Hippocampal formation (tissue), 2 donors: ENCODE data around the gene PPP1R14D.
A peak's percentile ranks its signal among the peaks of the same experiment; 100 is the strongest.
"Not testable (repeated sequence)": the region's sequence is repeated elsewhere in the genome, so short reads cannot be mapped to it uniquely, and the experiment has no call there.

Experiments
- DNase-seq, 2 donors: peaks; one replicate each; lab custom pipeline; 2025; lab: John Stamatoyannopoulos, UW

PPP1R14D gene, protein sequence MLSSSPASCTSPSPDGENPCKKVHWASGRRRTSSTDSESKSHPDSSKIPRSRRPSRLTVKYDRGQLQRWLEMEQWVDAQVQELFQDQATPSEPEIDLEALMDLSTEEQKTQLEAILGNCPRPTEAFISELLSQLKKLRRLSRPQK

DNA sequence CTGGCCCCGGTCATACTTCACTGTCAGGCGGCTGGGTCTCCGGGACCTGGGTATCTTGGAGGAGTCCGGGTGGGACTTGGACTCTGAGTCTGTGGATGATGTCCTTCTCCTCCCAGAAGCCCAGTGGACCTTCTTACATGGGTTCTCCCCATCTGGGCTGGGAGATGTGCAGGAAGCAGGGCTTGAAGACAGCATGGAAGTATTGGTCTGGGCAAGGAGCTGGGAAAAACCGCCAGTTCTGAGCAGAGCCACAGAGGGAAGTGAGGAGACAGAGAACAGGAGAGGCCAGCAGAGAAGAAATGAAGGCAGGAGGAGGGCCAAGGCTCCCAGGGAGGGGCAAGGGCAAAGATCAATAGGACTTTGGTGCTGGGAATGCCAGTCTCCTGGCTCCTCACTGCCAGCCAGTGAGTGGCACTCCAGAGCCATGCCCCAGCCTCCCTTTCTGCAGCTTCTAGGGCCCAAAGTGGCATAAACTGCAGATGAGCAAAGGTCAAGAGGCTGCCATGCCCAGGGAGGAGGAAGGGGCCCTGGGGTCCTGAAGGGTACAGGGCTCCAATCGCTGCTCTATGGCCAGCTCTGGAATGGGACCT, at the start of gene PPP1R14D:
PPP1R14D (minus strand) TSS at position 262 of the 590 bp plus-strand sequence; CDS start at position 195, 67 bp downstream.
- no peak for DNase-seq

DNA sequence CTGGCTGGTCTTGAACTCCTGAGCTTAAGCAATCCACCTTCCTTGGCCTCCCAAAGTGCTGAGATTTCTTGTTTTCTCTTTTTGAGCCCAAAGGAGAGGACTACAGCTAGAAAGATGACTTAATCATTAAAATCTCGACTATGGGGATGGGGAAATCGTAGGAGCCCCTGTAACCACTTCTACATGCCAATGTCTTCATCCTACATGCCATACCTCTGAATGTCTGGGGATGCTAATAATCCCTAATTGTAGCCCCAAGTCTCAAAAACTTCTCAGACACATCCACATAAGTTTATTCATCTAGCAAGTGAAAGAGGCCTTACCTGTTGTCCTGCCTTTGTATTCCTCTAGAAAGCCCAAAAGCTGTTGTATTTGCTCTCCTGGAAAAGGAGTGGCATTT, 49.2 kb upstream of the PPP1R14D start:
- DNase-seq, result no peak

DNA sequence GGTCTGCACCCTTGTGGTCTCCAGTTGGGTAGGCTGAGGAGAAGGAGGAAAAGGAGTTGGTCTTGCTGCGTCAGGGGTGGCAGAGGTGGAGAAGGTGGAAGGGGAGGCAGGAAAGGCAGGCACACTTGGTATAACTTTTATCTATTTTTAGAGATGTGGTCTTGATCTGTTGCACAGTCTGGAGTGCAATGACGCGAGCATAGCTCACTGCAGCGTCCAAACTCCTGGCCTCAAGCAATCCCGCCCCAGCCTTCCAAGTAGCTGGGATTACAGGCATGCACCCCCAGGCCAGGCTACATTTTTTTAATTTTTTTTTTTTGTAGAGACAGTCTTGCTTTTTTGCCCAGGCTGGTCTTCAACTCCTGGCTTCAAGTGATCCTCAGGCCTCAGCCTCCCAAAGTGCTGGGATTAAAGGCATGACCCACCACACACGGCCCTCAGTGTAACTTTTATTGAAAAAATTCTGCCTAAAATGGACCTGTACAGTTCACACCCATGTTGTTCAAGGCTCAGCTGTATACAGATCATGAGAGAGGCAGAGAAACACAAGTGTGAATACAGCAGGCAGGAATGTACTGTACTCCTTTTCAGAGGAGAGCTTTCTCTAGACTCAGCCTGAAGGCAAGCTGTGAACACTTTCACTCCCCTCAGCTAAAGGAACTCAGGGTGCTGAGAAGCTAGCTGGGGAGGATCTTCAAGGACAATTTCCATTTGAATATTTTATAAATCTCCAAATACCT, 47.7 kb upstream of the PPP1R14D start:
- DNase-seq, result no peak

DNA sequence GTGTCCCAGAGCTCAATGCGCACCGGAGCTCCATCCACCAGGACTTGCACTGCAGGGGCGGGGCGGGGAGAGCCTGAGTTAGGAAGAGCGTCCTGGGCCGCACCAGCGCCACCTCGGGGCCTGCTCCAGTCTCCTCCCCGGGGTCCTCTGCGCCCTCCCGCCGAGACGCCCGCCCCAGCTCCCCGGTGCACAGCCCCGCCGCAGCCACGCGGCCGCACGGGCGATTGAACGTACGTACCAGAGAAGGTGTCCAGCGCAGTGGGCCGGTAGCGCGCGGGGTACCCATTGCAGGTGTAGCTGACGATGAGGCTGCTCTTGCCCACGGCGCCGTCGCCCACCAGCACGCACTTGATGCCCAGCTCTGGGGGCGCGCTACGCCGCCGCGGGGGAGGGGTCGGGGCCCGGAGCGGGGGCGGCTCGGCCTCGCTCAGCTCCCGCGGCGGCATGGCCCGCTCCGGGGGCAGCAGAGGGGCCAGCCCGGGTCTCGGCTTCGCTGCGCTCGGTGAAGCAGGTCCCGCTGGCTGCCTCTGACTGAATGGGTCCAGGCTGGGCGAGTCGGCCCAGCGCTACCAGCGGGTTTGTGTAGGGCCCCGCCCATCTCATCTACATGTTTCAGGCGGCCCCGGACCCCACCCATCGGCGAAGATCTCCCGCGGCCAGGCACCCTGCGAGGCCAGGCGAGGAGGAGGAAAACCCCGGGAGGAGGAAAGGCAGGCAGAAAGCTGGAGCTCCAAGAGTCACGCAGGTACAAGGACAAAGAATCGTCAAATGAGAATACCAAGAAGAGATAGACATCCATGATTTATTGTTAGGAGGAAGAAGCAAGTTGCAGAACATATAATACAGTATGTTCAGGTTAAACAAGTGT, 45.4 kb upstream of the PPP1R14D start, which contains the start of gene RHOV:
RHOV (minus strand) TSS at position 541 of the 868 bp plus-strand sequence; CDS start at position 446, 95 bp downstream.
- peak in 1 of 2 donors; percentile 11 for DNase-seq

DNA sequence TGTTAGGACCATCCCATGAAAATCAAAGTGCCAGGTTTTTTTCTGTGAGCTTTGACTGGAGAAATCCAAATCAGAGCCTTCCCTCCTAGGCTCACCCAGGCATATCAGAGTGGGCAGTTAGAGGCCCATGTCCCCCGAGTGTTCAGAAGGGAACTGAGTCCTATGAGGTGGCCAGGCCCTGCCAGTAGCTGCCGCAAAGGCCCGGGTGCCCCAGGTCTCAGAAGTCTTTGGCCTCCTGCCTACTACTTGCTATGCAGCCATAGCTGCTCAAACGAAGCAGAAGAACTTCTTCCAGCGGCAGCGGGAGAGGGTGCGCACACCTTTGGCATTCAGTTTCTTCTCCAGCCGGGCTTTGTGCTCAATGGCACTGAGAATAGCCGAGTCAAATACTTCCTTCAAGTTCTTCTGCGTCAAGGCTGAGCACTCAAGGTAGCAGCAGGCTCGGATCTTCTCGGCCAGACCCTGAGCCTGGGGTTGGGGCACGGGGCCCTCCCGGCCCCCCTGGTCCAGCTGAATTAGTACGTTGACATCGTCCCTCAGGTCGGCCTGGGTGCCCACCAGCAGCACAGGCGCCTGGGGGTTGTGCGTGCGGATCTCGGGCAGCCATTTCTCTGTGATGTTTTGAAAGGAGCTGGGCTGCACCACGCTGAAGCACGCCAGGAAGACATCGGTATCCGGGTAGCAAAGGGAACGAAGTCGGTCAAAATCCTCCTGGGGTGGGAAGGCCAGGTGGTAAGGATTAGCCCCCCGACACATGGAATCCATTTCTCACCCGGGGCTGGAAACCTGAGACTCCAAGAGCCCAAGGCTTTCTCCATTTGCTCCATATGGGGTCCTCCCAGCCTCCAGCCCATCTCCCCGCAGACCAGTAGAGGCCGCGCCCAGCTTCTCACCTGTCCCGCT, 44.5 kb upstream of the PPP1R14D start:
- DNase-seq, result no peak

DNA sequence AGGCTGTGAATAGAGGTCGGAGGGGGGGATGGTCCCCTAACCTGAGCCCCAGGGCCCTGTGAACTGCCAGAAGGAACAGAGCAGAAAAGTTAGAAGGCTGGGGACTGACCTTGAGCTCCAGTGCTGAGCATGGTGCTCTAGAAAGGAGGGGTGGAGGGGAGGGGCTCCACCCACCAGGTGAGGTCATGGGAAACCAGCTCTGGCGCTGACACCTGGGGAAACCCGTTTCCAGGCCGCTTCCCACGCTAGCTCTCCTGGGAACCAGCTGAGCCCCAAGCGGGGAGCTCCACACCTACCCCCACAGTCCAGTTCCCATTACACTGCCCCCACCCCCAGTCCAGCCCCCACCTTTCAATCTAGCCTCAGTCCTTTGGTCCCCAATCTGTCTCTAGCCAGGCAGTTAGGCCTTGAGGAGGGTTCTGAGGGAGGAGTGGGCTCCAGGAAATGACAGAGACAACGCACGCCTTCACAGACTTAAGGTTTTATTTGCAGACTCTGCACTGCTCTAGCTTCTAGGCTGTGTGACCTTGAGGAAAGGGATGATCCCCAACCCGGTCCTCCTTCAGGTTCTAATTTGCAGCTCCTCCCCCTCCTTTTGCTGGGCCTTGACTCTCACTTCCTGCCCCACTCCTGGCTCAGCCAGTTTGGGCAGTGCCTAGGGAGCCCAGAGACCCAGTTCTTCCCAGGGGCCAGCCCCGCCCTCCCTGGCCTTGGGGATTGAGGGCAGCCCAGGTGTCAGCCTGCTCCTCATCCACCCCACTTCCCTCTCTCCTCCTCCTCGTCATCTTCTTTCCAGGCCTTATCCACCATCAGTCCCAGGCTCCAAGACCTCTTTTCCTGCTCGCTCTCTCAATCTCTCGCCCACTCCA, 43.5 kb upstream of the PPP1R14D start:
- DNase-seq, result no peak

DNA sequence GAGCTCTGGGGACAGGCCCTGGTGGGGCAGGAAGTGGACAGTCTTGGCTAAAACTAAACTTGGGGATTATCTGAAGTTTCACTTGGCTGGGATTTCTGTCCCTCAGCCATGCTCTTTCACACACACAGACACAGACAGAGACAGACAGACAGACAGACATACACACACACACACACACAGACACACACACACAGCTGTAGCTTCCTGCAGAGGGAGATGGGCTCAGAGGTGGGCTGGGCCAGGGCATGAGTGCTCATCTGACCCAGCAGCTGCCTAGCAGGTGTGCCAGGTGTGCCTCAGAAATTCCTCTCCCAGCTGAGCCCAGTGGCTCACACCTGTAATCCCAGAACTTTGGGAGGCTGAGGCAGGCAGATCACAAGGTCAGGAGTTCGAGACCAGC, 42.2 kb upstream of the PPP1R14D start:
- DNase-seq, result no peak

DNA sequence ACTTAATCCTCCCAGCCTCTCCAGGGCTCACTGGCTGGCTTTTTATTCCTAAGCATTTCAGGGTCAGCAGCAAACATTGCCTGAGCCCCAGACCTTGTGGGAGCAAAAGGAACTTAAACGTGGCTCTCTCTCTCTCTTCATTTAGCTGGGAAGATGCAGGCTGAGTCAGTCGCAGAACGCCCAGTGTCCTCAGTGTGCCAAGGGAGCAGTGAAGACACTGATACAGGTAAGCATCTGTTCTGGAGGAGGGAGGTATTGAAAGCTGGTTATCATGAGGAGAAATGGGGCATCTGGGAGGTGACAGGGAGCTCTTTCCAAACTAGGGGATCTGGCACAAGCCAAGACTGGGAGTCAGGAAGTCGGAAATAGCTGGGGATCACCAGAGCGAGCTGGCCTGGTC, 41.2 kb upstream of the PPP1R14D start:
- no peak for DNase-seq

DNA sequence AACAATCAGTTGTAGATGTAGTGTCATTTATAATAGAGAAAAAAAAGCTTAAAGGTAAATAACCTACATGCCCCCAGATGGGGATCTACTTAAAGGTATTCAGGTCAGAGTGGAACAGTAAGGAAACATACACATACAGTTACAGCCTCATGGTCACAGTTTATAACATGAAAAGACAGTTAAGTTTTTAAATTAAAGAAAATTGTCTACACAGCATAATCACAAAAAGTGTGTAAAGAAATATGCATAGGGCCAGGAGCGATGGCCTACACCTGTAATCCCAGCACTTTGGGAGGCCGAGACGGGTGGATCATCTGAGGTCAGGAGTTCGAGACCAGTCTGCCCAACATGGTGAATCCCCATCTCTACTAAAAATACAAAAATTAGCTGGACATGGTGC, 38.7 kb upstream of the PPP1R14D start:
- DNase-seq, result no peak

DNA sequence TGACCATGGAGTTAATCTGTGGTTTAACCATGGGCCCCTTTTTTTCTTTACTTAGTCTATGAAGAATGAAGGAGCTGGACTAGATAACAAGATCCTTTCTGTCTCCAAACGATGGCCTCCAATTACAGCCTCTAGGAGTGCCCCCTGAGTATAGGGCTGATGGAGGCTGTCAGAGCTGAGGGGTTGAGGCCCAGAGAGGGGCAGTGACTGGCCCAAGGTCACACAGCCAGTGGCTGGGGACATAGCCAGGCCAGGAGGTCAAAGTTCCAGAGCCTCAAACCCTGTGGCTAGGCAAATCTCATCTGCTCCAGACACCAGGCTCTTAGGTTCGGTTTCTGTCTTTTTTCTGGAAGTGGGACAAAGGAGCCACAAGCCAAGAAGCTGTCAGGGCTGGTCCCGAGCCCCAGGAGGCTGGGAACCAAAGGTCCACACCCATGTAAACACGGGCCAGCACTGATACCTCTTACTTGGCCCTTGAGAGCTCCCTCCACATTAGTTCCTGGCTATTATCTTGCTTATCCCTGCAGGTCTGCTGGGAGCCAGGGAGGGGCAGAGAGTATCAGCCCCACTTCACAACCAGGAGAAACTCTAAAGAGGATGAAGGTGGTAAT, 35.3 kb upstream of the PPP1R14D start:
- DNase-seq, result no peak

DNA sequence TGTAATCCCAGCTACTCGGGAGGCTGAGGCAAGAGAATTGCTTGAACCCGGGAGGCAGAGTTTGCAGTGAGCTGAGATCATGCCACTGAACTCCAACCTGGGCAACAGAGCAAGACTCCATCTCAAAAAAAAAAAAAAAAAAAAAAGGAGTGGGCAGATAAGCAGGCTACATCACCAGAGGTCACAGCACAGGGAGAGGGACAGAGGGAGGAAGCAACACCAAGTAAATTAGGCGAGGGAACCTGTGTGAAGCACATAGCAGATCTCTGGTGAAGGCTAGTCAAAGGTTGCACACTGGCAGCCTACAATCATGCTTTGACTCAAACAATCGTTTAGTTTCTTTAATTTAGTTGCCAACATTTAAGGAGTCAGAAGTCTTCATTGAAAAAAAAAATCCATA, 32.6 kb upstream of the PPP1R14D start:
- DNase-seq, result not testable (repeated sequence)

DNA sequence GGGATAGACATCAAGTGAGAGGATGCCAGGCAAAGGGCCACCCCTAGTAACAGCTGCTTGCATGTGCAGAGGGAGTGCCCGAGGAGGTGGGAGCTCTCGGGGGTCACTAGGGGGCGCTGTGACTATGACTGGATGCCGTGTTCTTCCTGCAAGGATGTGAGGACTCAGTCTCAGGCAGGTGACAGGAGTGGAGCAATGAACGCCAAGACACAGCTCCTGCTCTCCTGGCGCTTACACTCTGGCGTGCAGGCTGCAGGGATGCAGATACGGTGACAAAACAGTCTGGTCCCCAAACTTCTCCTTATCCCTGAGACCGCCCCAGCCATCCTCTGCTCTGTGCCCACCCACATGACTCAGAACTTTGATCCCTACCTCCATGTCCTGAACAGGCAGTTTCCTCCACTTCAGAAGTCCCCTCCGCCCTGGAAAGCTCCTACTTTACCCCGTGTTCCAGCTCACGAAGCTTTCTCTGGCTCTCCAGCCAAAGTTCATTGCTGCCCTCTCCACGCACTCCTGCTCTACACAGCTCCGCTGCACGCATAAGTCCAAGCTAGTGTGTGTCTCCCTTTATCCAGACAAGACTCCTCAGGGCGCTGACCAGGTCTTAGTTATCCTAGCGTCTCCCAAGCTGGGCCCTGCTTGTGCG, 30.8 kb upstream of the PPP1R14D start:
- DNase-seq, result peak; percentile 21 to 23

DNA sequence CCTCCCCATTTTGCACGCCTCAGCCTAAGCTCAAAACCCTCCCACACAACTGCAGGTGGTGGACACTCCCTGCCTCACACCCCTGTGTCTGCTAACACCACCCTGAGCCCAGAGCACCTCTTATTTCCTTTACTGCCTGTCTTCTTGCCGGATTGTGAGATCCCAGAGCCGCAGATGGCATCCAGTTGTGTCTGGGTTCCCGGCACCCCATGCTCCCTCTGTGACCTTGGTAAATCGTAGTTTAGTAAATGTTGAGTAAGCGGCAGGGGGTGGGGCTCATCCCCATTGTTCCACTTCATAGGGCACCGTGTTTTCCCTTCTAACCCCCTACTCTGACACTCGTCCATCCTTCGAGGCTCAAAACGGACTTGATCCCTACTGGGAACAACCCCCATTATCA, 30.2 kb upstream of the PPP1R14D start:
- DNase-seq, result no peak

DNA sequence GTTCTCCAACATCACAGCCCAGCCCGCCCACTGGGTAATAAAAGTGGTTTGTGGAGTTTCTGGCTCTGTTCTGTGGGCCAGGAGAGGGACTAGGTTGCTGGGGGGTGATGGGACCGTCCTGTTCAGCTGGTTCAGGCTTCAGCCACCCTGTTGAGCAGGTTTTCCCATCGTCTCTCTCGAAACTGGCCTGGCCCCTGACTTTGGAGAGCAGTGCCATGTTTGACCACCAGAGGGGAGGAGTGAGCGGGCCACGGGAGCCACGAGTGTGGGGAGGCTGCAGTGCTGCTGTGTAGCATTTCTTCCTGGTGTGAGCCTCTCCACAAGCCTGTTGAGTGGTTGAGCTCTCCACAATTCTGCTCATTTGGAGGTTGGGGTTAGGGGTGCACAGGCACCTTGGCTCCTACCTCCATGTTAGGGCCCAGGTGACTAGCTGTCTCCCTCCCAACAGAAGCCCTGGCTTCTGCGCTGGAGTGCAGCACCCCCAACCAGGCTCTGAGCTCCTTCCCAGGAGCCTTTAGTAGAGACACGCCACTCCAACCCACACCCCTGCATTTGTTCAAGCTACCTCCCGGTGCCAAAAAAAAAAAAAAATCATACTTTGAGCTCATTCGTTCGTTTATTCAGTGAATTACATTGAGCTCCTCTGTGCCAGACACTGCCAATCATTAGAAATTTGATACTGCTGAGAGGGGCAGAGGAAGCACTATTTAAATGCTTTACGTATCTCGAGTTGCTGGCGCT, 29.3 kb upstream of the PPP1R14D start:
- DNase-seq, result peak; percentile 48 to 51

DNA sequence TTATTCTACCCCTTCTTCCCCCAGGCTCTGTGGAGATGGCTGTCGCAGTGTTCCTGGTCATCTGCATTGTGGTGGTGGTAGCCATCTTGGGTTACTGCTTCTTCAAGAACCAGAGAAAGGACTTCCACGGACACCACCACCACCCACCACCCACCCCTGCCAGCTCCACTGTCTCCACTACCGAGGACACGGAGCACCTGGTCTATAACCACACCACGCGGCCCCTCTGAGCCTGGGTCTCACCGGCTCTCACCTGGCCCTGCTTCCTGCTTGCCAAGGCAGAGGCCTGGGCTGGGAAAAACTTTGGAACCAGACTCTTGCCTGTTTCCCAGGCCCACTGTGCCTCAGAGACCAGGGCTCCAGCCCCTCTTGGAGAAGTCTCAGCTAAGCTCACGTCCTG, 28.2 kb upstream of the PPP1R14D start:
- DNase-seq, result no peak

DNA sequence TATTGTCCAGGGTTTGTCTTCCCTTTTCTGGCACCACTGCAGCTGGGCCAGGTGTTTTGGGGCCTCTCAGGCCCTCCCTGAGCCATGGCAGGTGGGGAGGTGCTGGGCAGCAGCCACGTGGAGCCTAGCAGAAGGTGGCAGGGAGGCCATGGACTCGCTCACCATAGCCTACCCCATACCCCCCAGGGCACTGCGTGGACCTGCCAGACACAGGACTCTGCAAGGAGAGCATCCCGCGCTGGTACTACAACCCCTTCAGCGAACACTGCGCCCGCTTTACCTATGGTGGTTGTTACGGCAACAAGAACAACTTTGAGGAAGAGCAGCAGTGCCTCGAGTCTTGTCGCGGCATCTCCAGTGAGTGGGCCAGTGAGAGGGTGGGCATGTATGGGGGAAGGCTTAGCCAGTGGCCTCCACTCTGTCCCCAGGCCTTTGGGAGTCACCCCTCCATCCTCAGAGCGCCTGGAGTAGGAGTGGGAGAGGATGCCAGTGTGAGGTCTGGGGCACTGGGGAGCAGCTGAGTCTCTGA, 27.3 kb upstream of the PPP1R14D start:
- no peak for DNase-seq

DNA sequence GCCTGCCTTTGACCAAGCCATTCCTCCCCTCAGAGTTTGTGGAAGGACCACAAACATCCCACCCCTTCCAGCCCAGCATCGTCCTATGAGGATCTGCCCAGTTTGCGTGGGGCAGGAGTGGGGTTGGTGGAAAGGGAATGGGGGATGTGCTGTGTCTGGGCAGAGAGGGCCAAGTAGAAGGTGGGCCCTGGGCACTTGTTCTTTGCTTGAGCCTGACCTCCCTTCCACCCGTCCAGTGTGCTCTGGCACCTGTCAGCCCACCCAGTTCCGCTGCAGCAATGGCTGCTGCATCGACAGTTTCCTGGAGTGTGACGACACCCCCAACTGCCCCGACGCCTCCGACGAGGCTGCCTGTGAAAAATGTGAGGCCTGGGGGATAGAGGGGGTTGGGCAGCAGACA, 25.7 kb upstream of the PPP1R14D start:
- DNase-seq, result no peak

DNA sequence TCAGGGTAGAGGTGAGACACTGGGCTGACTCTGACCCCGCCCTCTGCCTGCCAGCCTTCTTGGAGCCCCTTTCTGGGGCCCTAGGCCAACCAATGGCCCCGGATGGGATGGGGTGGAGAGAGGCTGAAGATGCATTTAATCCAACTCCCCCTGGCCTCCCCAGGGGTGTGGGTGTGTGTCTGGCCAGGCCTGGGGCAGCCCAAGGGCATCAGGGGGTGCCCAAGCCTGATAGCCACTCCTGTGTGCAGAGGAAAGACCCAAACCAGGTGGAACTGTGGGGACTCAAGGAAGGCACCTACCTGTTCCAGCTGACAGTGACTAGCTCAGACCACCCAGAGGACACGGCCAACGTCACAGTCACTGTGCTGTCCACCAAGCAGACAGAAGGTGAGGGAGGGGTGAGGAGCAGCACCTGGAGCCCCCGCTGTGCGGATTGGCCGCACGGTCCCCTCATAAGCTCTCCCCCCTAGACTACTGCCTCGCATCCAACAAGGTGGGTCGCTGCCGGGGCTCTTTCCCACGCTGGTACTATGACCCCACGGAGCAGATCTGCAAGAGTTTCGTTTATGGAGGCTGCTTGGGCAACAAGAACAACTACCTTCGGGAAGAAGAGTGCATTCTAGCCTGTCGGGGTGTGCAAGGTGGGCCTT, 24.9 kb upstream of the PPP1R14D start:
- no peak for DNase-seq
